HEK293 (cell line): ENCODE data around the gene PILRB.
"Not testable (repeated sequence)": the region's sequence is repeated elsewhere in the genome, so short reads cannot be mapped to it uniquely, and the experiment has no call there.

Experiments
- CTCF ChIA-PET: fragments of 350-600 bp; formaldehyde crosslinking; extraction: SDS; loops from one replicate; lab custom pipeline; 2021; ENCODE audit warnings: antibody characterized with exemption; lab: Yijun Ruan, JAX
- POLR2A ChIA-PET: fragments of 300-600 bp; formaldehyde crosslinking; extraction: SDS; loops from one replicate; lab custom pipeline; 2020; ENCODE audit warnings: antibody characterized with exemption, inconsistent platforms; lab: Yijun Ruan, JAX
- H3K27ac ChIP-seq: fragments of 200-500 bp; sonication (Bioruptor generic); 2 replicates; pipeline ENCODE4 v1.5.1; 2014; ENCODE audit warnings: low read depth, low read length, control low read depth, inconsistent platforms; ENCODE audit errors: extremely low read depth
- H3K36me3 ChIP-seq, 2 experiments: fragments of 200-500 bp in 1 of 2; sonication (Bioruptor generic) in 1 of 2; 1 replicate in 1 of 2; 2 replicates in 1 of 2; pipeline ENCODE4 v1.5.1; 2014 to 2017; ENCODE audit warnings: inconsistent platforms in 2 of 2, low read length in 2 of 2; ENCODE audit not compliant: control insufficient read depth in 2 of 2, insufficient read depth in 1 of 2
- H3K4me1 ChIP-seq: fragments of 200-500 bp; sonication (Bioruptor generic); 2 replicates; pipeline ENCODE4 v1.5.1; 2014; ENCODE audit warnings: mild to moderate bottlenecking, low read length, inconsistent platforms; ENCODE audit not compliant: control insufficient read depth, insufficient read depth
- H3K4me3 ChIP-seq: 2 replicates; pipeline ENCODE4 v1.5.1; 2011; ENCODE audit warnings: low read depth, mild to moderate bottlenecking, control low read depth, low read length, moderate library complexity
- H3K9me3 ChIP-seq: fragments of 200-500 bp; sonication (Bioruptor generic); 2 replicates; pipeline ENCODE4 v1.5.1; 2014; ENCODE audit warnings: low read depth, low read length, inconsistent platforms; ENCODE audit not compliant: control insufficient read depth, insufficient read depth
- GLI4 ChIP-seq: fragments of 450-650 bp; formaldehyde crosslinking; IDR thresholded peaks from 2 replicates; pipeline ENCODE4 v1.5.1; 2016; ENCODE audit warnings: missing biosample characterization, missing genetic modification characterization
- HIC1 ChIP-seq: fragments of 450-650 bp; formaldehyde crosslinking; IDR thresholded peaks from 2 replicates; pipeline ENCODE4 v1.5.1; 2016; ENCODE audit warnings: missing biosample characterization, missing genetic modification characterization
- KLF1 ChIP-seq: fragments of 450-650 bp; formaldehyde crosslinking; IDR thresholded peaks from 2 replicates; pipeline ENCODE4 v1.5.1; 2016; ENCODE audit warnings: missing biosample characterization, missing genetic modification characterization
- PRDM1 ChIP-seq: fragments of 450-650 bp; formaldehyde crosslinking; IDR thresholded peaks from 2 replicates; pipeline ENCODE4; 2016; ENCODE audit warnings: missing biosample characterization, missing genetic modification characterization
- SCRT2 ChIP-seq: fragments of 450-650 bp; formaldehyde crosslinking; IDR thresholded peaks from 2 replicates; pipeline ENCODE4 v1.5.1; 2016; ENCODE audit warnings: missing biosample characterization, missing genetic modification characterization
- SP3 ChIP-seq: fragments of 450-650 bp; formaldehyde crosslinking; IDR thresholded peaks from 2 replicates; pipeline ENCODE4 v1.5.1; 2016; ENCODE audit warnings: missing biosample characterization, missing genetic modification characterization
- SP7 ChIP-seq: fragments of 450-650 bp; formaldehyde crosslinking; IDR thresholded peaks from 2 replicates; pipeline ENCODE4 v1.5.1; 2016; ENCODE audit warnings: missing biosample characterization, missing genetic modification characterization
- ZBTB20 ChIP-seq: fragments of 450-650 bp; formaldehyde crosslinking; IDR thresholded peaks from 2 replicates; pipeline ENCODE4 v1.5.1; 2016; ENCODE audit warnings: missing biosample characterization, missing genetic modification characterization
- ZFP69B ChIP-seq: fragments of 450-650 bp; formaldehyde crosslinking; IDR thresholded peaks from 2 replicates; pipeline ENCODE4 v1.5.1; 2016; ENCODE audit warnings: missing biosample characterization, missing genetic modification characterization
- ZNF2 ChIP-seq: fragments of 450-650 bp; formaldehyde crosslinking; IDR thresholded peaks from 2 replicates; pipeline ENCODE4 v1.5.1; 2016; ENCODE audit warnings: missing biosample characterization, missing genetic modification characterization
- ZNF24 ChIP-seq: fragments of 450-650 bp; formaldehyde crosslinking; IDR thresholded peaks from 2 replicates; pipeline ENCODE4 v1.5.1; 2016; ENCODE audit warnings: missing biosample characterization, missing genetic modification characterization
- ZNF335 ChIP-seq: fragments of 450-650 bp; formaldehyde crosslinking; conservative IDR thresholded peaks from 2 replicates; pipeline ENCODE4 v1.5.1; 2016; ENCODE audit warnings: missing biosample characterization, missing genetic modification characterization
- ZNF600 ChIP-seq: fragments of 450-650 bp; formaldehyde crosslinking; IDR thresholded peaks from 2 replicates; pipeline ENCODE4 v1.5.1; 2016; ENCODE audit warnings: missing biosample characterization, missing genetic modification characterization
- ZNF660 ChIP-seq: fragments of 450-650 bp; IDR thresholded peaks from 2 replicates; pipeline ENCODE4 v1.5.1; 2018; ENCODE audit warnings: missing biosample characterization, mild to moderate bottlenecking, missing genetic modification characterization
- ZSCAN23 ChIP-seq: fragments of 450-650 bp; formaldehyde crosslinking; IDR thresholded peaks from 2 replicates; pipeline ENCODE4 v1.5.1; 2016; ENCODE audit warnings: missing biosample characterization, missing genetic modification characterization
- TF ChIP-seq, protein P1 (sequence below): fragments of 450-650 bp; formaldehyde crosslinking; IDR thresholded peaks from 2 replicates; pipeline ENCODE4 v1.5.1; 2016; ENCODE audit warnings: missing biosample characterization, missing genetic modification characterization
- TF ChIP-seq, protein P2 (sequence below): fragments of 450-650 bp; formaldehyde crosslinking; IDR thresholded peaks from 2 replicates; pipeline ENCODE4 v1.5.1; 2016; ENCODE audit warnings: missing biosample characterization, missing genetic modification characterization
- TF ChIP-seq, protein P3 (sequence below): fragments of 450-650 bp; formaldehyde crosslinking; IDR thresholded peaks from 2 replicates; pipeline ENCODE4 v1.5.1; 2016; ENCODE audit warnings: missing biosample characterization, missing genetic modification characterization

Gene PILRB

GRCh38 chr7:100335566-100336466 is 22.1 kb upstream of the PILRB start (continued):
- TF ChIP-seq, protein P1, sequence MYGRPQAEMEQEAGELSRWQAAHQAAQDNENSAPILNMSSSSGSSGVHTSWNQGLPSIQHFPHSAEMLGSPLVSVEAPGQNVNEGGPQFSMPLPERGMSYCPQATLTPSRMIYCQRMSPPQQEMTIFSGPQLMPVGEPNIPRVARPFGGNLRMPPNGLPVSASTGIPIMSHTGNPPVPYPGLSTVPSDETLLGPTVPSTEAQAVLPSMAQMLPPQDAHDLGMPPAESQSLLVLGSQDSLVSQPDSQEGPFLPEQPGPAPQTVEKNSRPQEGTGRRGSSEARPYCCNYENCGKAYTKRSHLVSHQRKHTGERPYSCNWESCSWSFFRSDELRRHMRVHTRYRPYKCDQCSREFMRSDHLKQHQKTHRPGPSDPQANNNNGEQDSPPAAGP (tag by site-specific recombination) = peak; percentile 91
- TF ChIP-seq KLF1 (peak; percentile 77), ZSCAN23 (tag by site-specific recombination) (0 out of 2 replicates have a peak, but pooled peaks have one; percentile 20), ZNF660 (peak; percentile 42; the same call in 1 of the 2 replicates), SCRT2 (tag by site-specific recombination) (peak; percentile 48), GLI4 (0 out of 2 replicates have a peak, but pooled peaks have one; percentile 23), ZNF600 (tag by site-specific recombination) (peak; percentile 95), ZNF24 (peak; percentile 82), ZFP69B (tag by site-specific recombination) (peak; percentile 68), SP3 (peak; percentile 82), ZNF2 (tag by site-specific recombination) (peak; percentile 81), SP7 (peak; percentile 92), ZBTB20 (tag by site-specific recombination) (peak; percentile 100), HIC1 (tag by site-specific recombination) (peak; percentile 71; the same call in 1 of the 2 replicates), ZNF335 (tag by site-specific recombination) (peak; percentile 97)
- TF ChIP-seq, protein P2, sequence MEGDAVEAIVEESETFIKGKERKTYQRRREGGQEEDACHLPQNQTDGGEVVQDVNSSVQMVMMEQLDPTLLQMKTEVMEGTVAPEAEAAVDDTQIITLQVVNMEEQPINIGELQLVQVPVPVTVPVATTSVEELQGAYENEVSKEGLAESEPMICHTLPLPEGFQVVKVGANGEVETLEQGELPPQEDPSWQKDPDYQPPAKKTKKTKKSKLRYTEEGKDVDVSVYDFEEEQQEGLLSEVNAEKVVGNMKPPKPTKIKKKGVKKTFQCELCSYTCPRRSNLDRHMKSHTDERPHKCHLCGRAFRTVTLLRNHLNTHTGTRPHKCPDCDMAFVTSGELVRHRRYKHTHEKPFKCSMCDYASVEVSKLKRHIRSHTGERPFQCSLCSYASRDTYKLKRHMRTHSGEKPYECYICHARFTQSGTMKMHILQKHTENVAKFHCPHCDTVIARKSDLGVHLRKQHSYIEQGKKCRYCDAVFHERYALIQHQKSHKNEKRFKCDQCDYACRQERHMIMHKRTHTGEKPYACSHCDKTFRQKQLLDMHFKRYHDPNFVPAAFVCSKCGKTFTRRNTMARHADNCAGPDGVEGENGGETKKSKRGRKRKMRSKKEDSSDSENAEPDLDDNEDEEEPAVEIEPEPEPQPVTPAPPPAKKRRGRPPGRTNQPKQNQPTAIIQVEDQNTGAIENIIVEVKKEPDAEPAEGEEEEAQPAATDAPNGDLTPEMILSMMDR (tag by site-specific recombination) = peak; percentile 72
- TF ChIP-seq, protein P3, sequence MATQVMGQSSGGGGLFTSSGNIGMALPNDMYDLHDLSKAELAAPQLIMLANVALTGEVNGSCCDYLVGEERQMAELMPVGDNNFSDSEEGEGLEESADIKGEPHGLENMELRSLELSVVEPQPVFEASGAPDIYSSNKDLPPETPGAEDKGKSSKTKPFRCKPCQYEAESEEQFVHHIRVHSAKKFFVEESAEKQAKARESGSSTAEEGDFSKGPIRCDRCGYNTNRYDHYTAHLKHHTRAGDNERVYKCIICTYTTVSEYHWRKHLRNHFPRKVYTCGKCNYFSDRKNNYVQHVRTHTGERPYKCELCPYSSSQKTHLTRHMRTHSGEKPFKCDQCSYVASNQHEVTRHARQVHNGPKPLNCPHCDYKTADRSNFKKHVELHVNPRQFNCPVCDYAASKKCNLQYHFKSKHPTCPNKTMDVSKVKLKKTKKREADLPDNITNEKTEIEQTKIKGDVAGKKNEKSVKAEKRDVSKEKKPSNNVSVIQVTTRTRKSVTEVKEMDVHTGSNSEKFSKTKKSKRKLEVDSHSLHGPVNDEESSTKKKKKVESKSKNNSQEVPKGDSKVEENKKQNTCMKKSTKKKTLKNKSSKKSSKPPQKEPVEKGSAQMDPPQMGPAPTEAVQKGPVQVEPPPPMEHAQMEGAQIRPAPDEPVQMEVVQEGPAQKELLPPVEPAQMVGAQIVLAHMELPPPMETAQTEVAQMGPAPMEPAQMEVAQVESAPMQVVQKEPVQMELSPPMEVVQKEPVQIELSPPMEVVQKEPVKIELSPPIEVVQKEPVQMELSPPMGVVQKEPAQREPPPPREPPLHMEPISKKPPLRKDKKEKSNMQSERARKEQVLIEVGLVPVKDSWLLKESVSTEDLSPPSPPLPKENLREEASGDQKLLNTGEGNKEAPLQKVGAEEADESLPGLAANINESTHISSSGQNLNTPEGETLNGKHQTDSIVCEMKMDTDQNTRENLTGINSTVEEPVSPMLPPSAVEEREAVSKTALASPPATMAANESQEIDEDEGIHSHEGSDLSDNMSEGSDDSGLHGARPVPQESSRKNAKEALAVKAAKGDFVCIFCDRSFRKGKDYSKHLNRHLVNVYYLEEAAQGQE (tag by site-specific recombination) = peak; percentile 54
- TF ChIP-seq, all 188 proteins: peak for 61; not testable (repeated sequence) for 127

- CTCF ChIA-PET = interaction anchor here (0.7 kb wide), 1 partner anchor 96 kb away, joined by 7 read pairs; no protein-coding TSS in a partner anchor
- H3K4me3 ChIP-seq, H3K4me1 ChIP-seq, POLR2A ChIA-PET, H3K27ac ChIP-seq, H3K9me3 ChIP-seq: not testable (repeated sequence)
- peaks cover 3 to 24% of the 10 kb centered on the region in 2 experiments for H3K36me3 ChIP-seq
- peak; percentile 45; the same call in 1 of the 2 replicates for TF ChIP-seq PRDM1
Observed at GRCh38 chr7:100338083-100338696, 19.7 kb upstream of the PILRB start.

DNA sequence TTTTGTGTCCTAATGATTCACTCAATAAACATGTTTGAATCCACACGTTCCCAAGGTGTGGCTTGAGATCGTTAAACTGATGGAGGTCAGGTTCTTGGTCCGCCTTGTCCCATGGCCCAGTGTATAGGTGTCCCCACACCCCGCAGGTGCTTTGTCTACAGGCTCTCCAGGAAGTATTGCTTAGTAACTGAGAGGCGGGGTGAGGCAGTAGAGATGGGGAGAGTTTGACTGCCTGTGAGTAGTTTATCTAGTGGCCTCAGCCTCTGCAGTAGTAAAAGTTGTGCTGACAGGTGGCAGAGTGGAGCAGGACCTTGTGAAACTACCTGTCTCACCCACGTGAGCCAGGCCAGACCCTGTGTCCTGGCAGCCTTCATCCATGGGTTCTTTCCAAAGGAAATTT is 16.6 kb upstream of the PILRB start:
- POLR2A ChIA-PET, H3K4me3 ChIP-seq, H3K4me1 ChIP-seq, H3K9me3 ChIP-seq, CTCF ChIA-PET, H3K27ac ChIP-seq: not testable (repeated sequence)
- peaks cover 12 to 32% of the 10 kb centered on the region in 2 experiments for H3K36me3 ChIP-seq
